Measurements from ENCODE around the gene TNF. TPM values are rescaled to one million over a fixed set of nuclear protein-coding genes. Genes with fewer than 3 reads are reported as not detected.

TNF gene
- total and polyA plus RNA-seq, 2 of the 13 experiments (the other 11 are each of a cell fraction or from before 2014, with no cell fraction given), result not detected

GRCh38 chr6:31624070-31624469, 48.7 kb downstream of the TNF start (continued):
- TF ChIP-seq IKZF5 (CRISPR knock-in tag; IDR thresholded peaks at IDR 0.05) (no peak), HOXA7 (CRISPR knock-in tag; IDR thresholded peaks at IDR 0.05) (no peak), RORA (CRISPR knock-in tag; IDR thresholded peaks at IDR 0.05) (no peak), NFATC3 (CRISPR knock-in tag; IDR thresholded peaks at IDR 0.05) (no peak)
- TF ChIP-seq, protein P1, sequence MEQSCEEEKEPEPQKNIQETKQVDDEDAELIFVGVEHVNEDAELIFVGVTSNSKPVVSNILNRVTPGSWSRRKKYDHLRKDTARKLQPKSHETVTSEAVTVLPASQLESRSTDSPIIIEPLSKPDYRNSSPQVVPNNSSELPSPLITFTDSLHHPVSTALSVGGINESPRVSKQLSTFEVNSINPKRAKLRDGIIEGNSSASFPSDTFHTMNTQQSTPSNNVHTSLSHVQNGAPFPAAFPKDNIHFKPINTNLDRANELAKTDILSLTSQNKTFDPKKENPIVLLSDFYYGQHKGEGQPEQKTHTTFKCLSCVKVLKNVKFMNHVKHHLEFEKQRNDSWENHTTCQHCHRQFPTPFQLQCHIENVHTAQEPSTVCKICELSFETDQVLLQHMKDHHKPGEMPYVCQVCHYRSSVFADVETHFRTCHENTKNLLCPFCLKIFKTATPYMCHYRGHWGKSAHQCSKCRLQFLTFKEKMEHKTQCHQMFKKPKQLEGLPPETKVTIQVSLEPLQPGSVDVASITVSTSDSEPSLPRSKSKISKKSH (CRISPR knock-in tag; IDR thresholded peaks at IDR 0.05; ENCODE audit: borderline replicate concordance), result no peak
- TF ChIP-seq, protein P2, sequence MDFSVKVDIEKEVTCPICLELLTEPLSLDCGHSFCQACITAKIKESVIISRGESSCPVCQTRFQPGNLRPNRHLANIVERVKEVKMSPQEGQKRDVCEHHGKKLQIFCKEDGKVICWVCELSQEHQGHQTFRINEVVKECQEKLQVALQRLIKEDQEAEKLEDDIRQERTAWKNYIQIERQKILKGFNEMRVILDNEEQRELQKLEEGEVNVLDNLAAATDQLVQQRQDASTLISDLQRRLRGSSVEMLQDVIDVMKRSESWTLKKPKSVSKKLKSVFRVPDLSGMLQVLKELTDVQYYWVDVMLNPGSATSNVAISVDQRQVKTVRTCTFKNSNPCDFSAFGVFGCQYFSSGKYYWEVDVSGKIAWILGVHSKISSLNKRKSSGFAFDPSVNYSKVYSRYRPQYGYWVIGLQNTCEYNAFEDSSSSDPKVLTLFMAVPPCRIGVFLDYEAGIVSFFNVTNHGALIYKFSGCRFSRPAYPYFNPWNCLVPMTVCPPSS (IDR thresholded peaks at IDR 0.05), result no peak

GRCh38 chr6:31626952-31627351, 51.6 kb downstream of the TNF start:
- in situ Hi-C loops (cut with HindIII; ENCODE audit: extremely low pct_ligation_motif_present, low pct_unique_long_range_greater_than_20kb), result no loop called here
- no peak overlapping the region for H3K27ac ChIP-seq (ENCODE audit: extremely low read length, insufficient read depth, low read length)
- ATAC-seq (no peak), DNase-seq (ENCODE audit: low spot score) (no peak), FAIRE-seq (no peak)
- no peaks in the 10 kb centered on the region for H3K27me3 ChIP-seq (ENCODE audit: control insufficient read depth in 1 of 2, insufficient read depth in 2 of 2, low read length in 2 of 2)
- ChIA-PET CTCF (ENCODE audit: low intra/inter-chr PET ratio, low total read pairs) (no interaction called here), POLR2A (interaction anchor here (3.4 kb wide), 1 partner anchor 25 kb away, joined by 11 read pairs; the partner anchor contains the start of gene BAG6)
- H3K36me3 ChIP-seq (replicated peaks in 1 of 2; ENCODE audit: control insufficient read depth in 1 of 2, insufficient read depth in 2 of 2, low read length in 2 of 2), result peaks cover 70 to 95% of the 10 kb centered on the region in 2 experiments
- H3K9me3 ChIP-seq (ENCODE audit: low read length), result no peaks in the 10 kb centered on the region
- H3K9ac ChIP-seq (ENCODE audit: insufficient read depth, low read depth, low read length), result no peak overlapping the region
- no peak overlapping the region for H3K4me2 ChIP-seq (ENCODE audit: low read depth, low read length)
- BruUV-seq (replicated peaks), result no TSS peak
- TF ChIP-seq SIN3B (IDR thresholded peaks at IDR 0.05; ENCODE audit: low read length) (no peak), NR0B2 (CRISPR knock-in tag; IDR thresholded peaks at IDR 0.05) (no peak)
- intact Hi-C loops (cut with micrococcal nuclease; ENCODE audit: unreplicated experiment), result no loop called here
- peaks cover 11% of the 10 kb centered on the region; the same call in 1 of the 2 replicates for H4K20me1 ChIP-seq (ENCODE audit: insufficient read depth, low read length)
- 97% methylated on average over 10 of the region's 10 CpGs for WGBS (ENCODE audit: low lambda C conversion rate)
- H2AFZ ChIP-seq (ENCODE audit: low read length), result no peak overlapping the region
- peaks cover 25% of the 10 kb centered on the region for H3K79me2 ChIP-seq (ENCODE audit: insufficient read depth, low read length)
- peaks cover 11% of the 10 kb centered on the region for H3K4me1 ChIP-seq (ENCODE audit: insufficient read depth, low read length)
- H3K4me3 ChIP-seq (replicated peaks in 1 of 3; ENCODE audit: insufficient read depth in 1 of 3, low read depth in 2 of 3, low read length in 3 of 3), result no peak overlapping the region
